ENCODE results near the gene MARVELD1. TPM values are rescaled to one million over a fixed set of nuclear protein-coding genes. Genes with fewer than 3 reads are reported as not detected.
"Not testable (repeated sequence)": the region's sequence is repeated elsewhere in the genome, so short reads cannot be mapped to it uniquely, and the experiment has no call there.

Gene MARVELD1
- total RNA-seq, 1 donor from 2014 or later, result 6.4 TPM

- Histone ChIP-seq H3K4me1 (peaks cover 63% of the 10 kb centered on the region), H3K9me3 (replicated peaks) (no peaks in the 10 kb centered on the region), H3K4me3 (peak overlapping the region; percentile 4), H3K27ac (replicated peaks) (peak overlapping the region; percentile 91), H3K36me3 (peaks cover 5% of the 10 kb centered on the region), H3K27me3 (ENCODE audit: low read depth) (no peaks in the 10 kb centered on the region)
- no peak for TF ChIP-seq CTCF (IDR thresholded peaks at IDR 0.05; ENCODE audit: borderline replicate concordance)
- intact Hi-C loops (cut with micrococcal nuclease), result loop anchor here (10.0 kb wide), 1 partner anchor 51 kb away; the partner anchor contains the start of gene ZFYVE27
- DNase-seq, result no peak
Measured at GRCh38 chr10:97683556-97684367, 29.8 kb upstream of the MARVELD1 start.

GRCh38 chr10:97684368-97684713 is 29.2 kb upstream of the MARVELD1 start:
- H3K4me1 ChIP-seq, result peaks cover 63% of the 10 kb centered on the region
- not testable (repeated sequence) for DNase-seq

GRCh38 chr10:97684866-97685394 is 28.6 kb upstream of the MARVELD1 start:
- peak overlapping the region; percentile 87 for H3K4me3 ChIP-seq
- H3K27me3 ChIP-seq (ENCODE audit: low read depth), result no peaks in the 10 kb centered on the region
- H3K27ac ChIP-seq (replicated peaks), result peak overlapping the region; percentile 91
- H3K4me1 ChIP-seq, result peaks cover 63% of the 10 kb centered on the region
- no peak for TF ChIP-seq CTCF (IDR thresholded peaks at IDR 0.05; ENCODE audit: borderline replicate concordance)
- no peaks in the 10 kb centered on the region for H3K9me3 ChIP-seq (replicated peaks)
- H3K36me3 ChIP-seq, result no peaks in the 10 kb centered on the region
- intact Hi-C loops (cut with micrococcal nuclease), result loop anchor here (10.0 kb wide), 1 partner anchor 50 kb away; the partner anchor contains the start of gene ZFYVE27
- no peak for DNase-seq

More at GRCh38 chr10:97684368-97684713, 29.2 kb upstream of the MARVELD1 start:
- Histone ChIP-seq H3K4me3 (peak overlapping the region; percentile 4), H3K27ac (replicated peaks) (peak overlapping the region; percentile 91)
- H3K36me3 ChIP-seq; H3K27me3 ChIP-seq (ENCODE audit: low read depth); H3K9me3 ChIP-seq (replicated peaks): not testable (repeated sequence)
- intact Hi-C loops (cut with micrococcal nuclease), result loop anchor here (10.0 kb wide), 1 partner anchor 50 kb away; the partner anchor contains the start of gene ZFYVE27

- peaks cover 63% of the 10 kb centered on the region for H3K4me1 ChIP-seq
Measured at GRCh38 chr10:97685395-97685958, 28.1 kb upstream of the MARVELD1 start.

GRCh38 chr10:97686301-97686961 is 27.1 kb upstream of the MARVELD1 start:
- intact Hi-C loops (cut with micrococcal nuclease), result loop anchor here (10.0 kb wide), 1 partner anchor 48 kb away; the partner anchor contains the start of gene ZFYVE27
- peaks cover 63% of the 10 kb centered on the region for H3K4me1 ChIP-seq
- no peak for TF ChIP-seq CTCF (IDR thresholded peaks at IDR 0.05; ENCODE audit: borderline replicate concordance)

More at GRCh38 chr10:97685395-97685958, 28.1 kb upstream of the MARVELD1 start:
- Histone ChIP-seq H3K4me3 (peak overlapping the region; percentile 87), H3K27me3 (ENCODE audit: low read depth) (no peaks in the 10 kb centered on the region), H3K27ac (replicated peaks) (peak overlapping the region; percentile 91), H3K9me3 (replicated peaks) (no peaks in the 10 kb centered on the region), H3K36me3 (no peaks in the 10 kb centered on the region)
- TF ChIP-seq CTCF (IDR thresholded peaks at IDR 0.05; ENCODE audit: borderline replicate concordance), result peak; percentile 44
- DNase-seq, result no peak
- intact Hi-C loops (cut with micrococcal nuclease), result loop anchor here (10.0 kb wide), 1 partner anchor 49 kb away; the partner anchor contains the start of gene ZFYVE27

More at GRCh38 chr10:97686301-97686961, 27.1 kb upstream of the MARVELD1 start:
- Histone ChIP-seq H3K4me3 (peak overlapping the region; percentile 87), H3K27me3 (ENCODE audit: low read depth) (no peaks in the 10 kb centered on the region), H3K9me3 (replicated peaks) (no peaks in the 10 kb centered on the region), H3K27ac (replicated peaks) (peak overlapping the region; percentile 91), H3K36me3 (no peaks in the 10 kb centered on the region)
- DNase-seq, result no peak
